ENCODE data around the gene MICALL2. TPM values are rescaled to one million over a fixed set of nuclear protein-coding genes. Genes with fewer than 3 reads are reported as not detected.

Gene MICALL2
- polyA plus RNA-seq, 1 of the 3 experiments (the other 2 are of a cell fraction) = 38.8 TPM

GRCh38 chr7:1444925-1445322 is 14.3 kb downstream of the MICALL2 start:
- TF ChIP-seq NRF1 (IDR thresholded peaks at IDR 0.05; ENCODE audit: low read depth, low read length) (no peak), SMC3 (IDR thresholded peaks at IDR 0.05; ENCODE audit: low read depth, low read length) (no peak), USF2 (IDR thresholded peaks at IDR 0.05; ENCODE audit: borderline replicate concordance, low read depth, low read length) (no peak), GATA2 (CRISPR knock-in tag; IDR thresholded peaks at IDR 0.05) (no peak), RFX5 (IDR thresholded peaks at IDR 0.05; ENCODE audit: low read length) (no peak), RCOR1 (IDR thresholded peaks at IDR 0.05; ENCODE audit: low read length) (no peak), EP300 (IDR thresholded peaks at IDR 0.05; ENCODE audit: borderline replicate concordance in 1 of 2, low read depth in 1 of 2, low read length in 1 of 2) (no peak), FOSL2 (IDR thresholded peaks at IDR 0.05; ENCODE audit: borderline replicate concordance, low read depth) (no peak), FOXM1 (IDR thresholded peaks at IDR 0.05; ENCODE audit: low read depth) (no peak), TCF12 (IDR thresholded peaks at IDR 0.05) (no peak), CHD2 (IDR thresholded peaks at IDR 0.05; ENCODE audit: low read length, partially characterized antibody) (no peak), TAF1 (IDR thresholded peaks at IDR 0.05; ENCODE audit: borderline replicate concordance, low read depth, low read length) (no peak), FOXJ3 (CRISPR knock-in tag; IDR thresholded peaks at IDR 0.05) (no peak), NFIC (IDR thresholded peaks at IDR 0.05; ENCODE audit: borderline replicate concordance) (no peak)
- TF ChIP-seq, protein P1, sequence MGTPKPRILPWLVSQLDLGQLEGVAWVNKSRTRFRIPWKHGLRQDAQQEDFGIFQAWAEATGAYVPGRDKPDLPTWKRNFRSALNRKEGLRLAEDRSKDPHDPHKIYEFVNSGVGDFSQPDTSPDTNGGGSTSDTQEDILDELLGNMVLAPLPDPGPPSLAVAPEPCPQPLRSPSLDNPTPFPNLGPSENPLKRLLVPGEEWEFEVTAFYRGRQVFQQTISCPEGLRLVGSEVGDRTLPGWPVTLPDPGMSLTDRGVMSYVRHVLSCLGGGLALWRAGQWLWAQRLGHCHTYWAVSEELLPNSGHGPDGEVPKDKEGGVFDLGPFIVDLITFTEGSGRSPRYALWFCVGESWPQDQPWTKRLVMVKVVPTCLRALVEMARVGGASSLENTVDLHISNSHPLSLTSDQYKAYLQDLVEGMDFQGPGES (IDR thresholded peaks at IDR 0.05; ENCODE audit: low read depth, low read length) = no peak
- TF ChIP-seq, protein P2, sequence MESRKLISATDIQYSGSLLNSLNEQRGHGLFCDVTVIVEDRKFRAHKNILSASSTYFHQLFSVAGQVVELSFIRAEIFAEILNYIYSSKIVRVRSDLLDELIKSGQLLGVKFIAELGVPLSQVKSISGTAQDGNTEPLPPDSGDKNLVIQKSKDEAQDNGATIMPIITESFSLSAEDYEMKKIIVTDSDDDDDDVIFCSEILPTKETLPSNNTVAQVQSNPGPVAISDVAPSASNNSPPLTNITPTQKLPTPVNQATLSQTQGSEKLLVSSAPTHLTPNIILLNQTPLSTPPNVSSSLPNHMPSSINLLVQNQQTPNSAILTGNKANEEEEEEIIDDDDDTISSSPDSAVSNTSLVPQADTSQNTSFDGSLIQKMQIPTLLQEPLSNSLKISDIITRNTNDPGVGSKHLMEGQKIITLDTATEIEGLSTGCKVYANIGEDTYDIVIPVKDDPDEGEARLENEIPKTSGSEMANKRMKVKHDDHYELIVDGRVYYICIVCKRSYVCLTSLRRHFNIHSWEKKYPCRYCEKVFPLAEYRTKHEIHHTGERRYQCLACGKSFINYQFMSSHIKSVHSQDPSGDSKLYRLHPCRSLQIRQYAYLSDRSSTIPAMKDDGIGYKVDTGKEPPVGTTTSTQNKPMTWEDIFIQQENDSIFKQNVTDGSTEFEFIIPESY (IDR thresholded peaks at IDR 0.05; ENCODE audit: borderline replicate concordance, low read depth) = no peak
- H3K9me2 ChIP-seq = no peaks in the 10 kb centered on the region
- H3K9me3 ChIP-seq = no peaks in the 10 kb centered on the region
- WGBS (ENCODE audit: low lambda C conversion rate) = 90% methylated on average over 19 of the region's 24 CpGs
- peaks cover 0 to 16% of the 10 kb centered on the region in 2 experiments for H3K36me3 ChIP-seq (replicated peaks in 1 of 2; ENCODE audit: control insufficient read depth in 1 of 2, insufficient read depth in 2 of 2, low read length in 1 of 2)
- POLR2A ChIA-PET = no interaction called here
- no peak for DNase-seq
- no peak overlapping the region for H3K4me2 ChIP-seq
- no peak overlapping the region for H3K4me3 ChIP-seq (ENCODE audit: low read depth in 2 of 2, low read length in 1 of 2)
- no peak overlapping the region for H3K9ac ChIP-seq
- no peak overlapping the region for H2AFZ ChIP-seq (ENCODE audit: low read depth)
- H3K79me2 ChIP-seq (ENCODE audit: insufficient read depth) = no peaks in the 10 kb centered on the region
- H3K27ac ChIP-seq (ENCODE audit: low read depth in 2 of 2, low read length in 1 of 2) = no peak overlapping the region
- CTCF ChIA-PET = interaction anchor here (12.9 kb wide), 1 partner anchor 12 kb away, joined by 142 read pairs; no protein-coding TSS in a partner anchor
- H3K4me1 ChIP-seq (ENCODE audit: control insufficient read depth in 1 of 2, insufficient read depth in 2 of 2, low read depth in 1 of 2, low read length in 1 of 2) = peaks cover 0 to 6% of the 10 kb centered on the region in 2 experiments; a peak in 1 of 4 replicates
- peaks cover 12% of the 10 kb centered on the region; the same call in 1 of the 2 replicates for H4K20me1 ChIP-seq (ENCODE audit: insufficient read depth)
- H3F3A ChIP-seq (replicated peaks; ENCODE audit: insufficient read depth) = no peaks in the 10 kb centered on the region
- no peaks in the 10 kb centered on the region for H3K27me3 ChIP-seq (ENCODE audit: insufficient read depth)

Measured in SK-N-SH (cell line).